HG03103 (cell line): ENCODE measurements around the gene TJP3.

Experiments
- ATAC-seq: cut with Tn5 transposase; IDR thresholded peaks from one replicate; pipeline ENCODE4 v1.9.1; 2021; ENCODE audit warnings: low read depth; ENCODE audit not compliant: unreplicated experiment

TJP3 gene

DNA sequence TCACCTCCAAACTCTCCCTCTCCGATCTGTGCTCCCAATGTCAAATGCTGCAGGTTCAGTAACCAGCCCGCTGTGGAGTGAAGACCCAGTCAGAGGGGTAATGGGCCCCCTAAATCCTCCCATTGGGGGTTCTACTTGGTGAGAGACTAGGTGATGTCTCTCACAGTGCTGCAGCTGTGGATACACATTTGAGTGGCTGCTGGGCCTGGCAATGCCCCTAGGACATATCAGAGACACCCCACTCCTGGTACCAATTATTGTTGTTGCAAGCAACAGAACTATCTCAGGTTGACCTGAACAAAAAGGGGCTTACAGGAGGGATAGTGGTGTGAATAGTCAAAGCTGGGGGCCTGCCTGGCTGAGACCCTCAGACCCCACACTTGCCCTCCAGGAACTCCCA is 73.4 kb downstream of the TJP3 start:
- ATAC-seq: no peak

DNA sequence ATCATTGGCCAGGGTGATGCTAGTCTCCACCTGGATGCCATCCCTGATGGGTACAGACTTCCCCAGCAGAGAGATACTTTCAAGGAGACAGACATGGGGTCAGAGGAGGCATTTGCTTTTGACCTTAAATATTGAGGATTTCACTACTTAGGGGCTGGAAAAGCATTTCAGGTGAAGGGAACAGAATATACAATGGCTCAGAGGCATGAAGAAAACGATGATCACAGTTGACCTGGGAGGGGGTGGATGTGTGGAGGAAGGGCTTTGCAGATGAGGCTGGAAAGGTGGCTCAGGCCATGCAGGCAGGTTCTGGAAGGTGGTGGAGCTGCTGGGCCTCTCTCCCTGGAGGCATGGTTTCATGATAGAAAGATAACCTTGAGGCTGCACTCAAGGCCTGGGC is 74.1 kb downstream of the TJP3 start:
- ATAC-seq: no peak

DNA sequence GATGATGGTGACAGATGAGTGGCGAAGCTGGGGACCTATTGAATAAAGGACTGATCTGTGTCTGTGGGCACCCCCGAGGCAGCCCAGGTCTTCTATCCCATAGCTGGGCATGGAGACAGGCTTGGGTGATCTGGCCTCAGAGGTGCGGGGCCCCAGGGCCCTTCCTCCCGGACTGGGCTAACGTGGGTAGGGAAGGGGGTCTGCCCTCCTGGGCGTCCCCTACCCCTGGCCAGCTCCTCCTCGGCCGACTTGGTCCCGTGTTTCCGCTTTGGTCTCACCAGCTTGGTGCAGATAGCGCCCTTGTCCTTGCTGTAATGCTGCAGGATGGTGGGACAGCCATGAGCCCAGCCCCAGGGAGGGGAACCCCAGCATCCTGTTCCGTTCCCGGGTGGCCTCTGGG is 74.7 kb downstream of the TJP3 start:
- no peak for ATAC-seq

DNA sequence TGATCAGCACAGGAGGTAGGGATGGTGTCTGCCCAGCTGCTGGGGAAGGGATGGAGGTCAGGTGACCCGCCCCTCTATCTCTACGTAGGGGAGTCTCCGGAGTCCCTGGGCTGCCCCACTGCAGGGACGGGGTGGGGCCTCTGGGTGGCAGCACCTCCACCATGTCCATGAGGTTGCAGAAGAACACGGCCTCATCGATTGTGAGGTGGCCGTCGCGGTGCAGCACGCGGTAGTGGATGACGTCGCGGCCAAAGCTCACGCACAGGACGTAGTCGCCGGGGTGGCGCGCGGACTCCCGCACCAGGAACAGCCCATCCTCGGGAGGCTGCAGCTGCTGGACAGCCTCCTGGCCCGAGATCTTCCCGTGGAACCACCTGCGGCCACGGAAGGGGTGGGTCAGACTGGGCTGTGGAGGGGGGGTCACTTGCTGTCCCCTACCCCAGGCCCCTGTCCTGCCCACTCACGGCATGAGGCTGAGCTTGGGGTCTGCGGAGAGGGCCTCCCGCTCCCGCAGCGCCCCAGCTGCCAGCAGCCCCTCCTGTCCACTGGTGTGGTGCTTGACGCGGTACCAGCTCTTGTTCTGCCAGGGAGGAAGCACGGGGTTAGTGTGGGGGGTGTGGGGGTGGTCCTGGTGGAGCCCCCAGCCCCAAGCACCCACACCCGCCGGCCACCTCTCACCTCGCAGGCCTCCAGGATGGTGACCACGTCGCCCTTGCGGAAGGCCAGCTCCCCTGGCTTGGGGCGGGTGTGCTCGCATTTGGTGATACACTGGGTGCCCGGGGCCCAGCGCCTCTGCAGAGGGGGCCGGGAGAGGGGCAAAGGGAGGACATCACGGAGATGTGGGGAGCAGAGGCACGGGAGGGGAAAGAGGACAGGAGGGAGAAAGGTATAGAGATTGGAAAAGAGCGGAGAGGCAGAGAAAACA is 75.7 kb downstream of the TJP3 start:
- ATAC-seq: no peak

DNA sequence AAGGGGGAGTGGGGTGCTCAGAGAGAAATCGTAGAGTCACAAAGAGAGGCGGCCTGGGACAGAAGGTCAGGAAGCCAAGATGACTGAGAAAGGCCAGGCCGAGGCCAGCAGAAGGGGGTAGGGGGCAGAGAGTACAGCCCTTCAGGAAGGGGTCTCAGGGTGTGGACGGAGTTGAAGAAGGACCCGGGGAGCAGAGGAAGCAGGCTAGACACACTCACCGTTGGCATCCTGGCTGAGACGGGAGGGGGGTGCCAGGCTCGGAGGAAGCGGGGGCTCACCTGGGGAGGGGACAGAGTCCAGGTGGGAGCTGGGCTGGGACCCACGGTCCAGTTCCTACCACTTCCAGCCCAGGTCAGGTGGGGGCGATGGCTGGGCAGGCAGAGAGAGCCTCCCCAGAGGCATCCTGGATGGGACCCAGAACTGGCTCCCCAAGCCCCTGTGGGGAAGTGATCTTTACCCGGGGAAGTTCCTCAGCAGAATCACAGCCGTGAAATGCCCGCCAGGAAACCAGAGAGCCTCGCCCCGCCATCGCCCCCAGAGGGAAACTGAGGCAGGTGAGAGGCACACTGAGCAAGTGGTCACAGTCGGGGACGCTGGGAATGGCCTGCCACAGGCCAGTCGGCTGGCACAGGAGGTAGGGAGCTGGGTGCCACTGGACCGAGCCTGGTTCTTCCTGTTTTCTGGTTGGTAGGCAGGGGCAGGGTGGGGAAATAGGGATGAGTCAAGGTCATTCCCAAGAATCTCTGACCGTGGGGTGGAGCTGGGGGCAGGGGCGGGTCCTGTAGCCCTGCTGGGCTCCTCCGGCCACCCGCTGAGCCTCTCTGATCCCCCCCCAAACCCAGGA is 76.6 kb downstream of the TJP3 start:
- no peak for ATAC-seq

DNA sequence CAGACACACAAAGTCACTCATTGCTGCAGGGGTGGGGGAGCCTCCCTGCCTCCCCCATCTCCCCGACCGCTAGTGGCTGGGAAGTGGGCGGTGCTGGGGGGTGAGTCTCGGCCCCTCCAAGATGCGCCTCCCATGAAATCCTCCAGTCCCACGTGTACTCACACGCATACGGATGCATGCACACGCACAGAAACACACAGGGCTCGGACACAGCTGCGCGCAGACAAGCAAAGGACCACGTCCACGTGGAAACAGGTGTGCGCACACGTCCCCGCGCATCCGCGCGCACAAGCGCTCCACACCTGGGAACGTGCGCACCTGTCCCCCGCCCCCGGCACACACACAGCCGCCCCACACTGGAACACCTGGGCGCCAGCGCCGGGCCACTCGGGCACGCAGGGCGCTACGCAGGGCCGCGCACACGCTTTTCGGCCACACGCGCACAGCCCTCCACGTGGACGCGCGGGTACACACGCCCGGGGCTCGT is 77.3 kb downstream of the TJP3 start:
- ATAC-seq: no peak

DNA sequence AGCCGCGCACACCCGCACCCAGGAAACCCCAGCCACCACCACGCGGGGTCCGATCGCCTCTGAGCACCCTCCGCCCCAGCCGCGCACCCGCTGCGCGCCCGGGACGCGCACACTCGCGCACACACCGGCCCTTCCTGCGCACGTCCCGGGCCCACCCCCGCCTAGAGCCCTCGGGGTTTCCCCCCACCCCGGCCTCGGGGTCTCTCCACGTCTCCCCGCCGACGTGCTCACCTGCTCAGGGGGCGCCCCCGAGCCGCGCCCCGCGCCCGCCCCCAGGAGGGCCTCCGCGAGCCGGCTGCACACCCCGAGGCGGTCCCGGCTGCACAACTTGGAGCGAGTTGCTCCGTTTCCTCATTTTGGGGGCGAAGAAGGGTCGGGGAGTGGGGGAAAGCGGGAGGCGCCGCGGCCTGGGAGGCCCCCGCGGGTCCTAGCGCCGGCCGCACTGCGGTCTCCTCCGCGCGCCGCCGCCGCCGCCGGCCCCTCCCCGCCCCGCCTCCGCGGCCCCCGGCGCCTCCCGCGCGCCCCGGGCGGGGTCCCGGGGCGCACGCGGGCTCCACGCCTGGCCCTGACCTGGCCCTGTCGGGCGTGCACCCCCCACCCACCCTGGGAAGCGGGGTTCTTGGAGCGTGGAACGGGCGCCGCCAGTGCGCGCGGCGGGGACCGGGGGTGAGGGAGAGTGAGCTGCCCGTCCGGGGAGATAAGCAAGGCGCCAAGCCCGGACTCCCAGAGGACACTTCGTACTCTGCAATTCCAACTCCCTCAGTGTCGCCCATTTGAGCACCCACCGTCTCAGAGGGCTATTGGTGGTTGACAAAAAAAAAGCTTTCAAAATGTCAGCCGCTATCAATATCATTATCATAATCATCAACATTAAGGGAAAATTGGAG is 78.0 kb downstream of the TJP3 start, which contains the start of gene MATK:
TSS of gene MATK (minus strand) at position 444 of the 887 bp plus-strand sequence. CDS start 1,246 bp downstream, outside the sequence.
- no peak for ATAC-seq

DNA sequence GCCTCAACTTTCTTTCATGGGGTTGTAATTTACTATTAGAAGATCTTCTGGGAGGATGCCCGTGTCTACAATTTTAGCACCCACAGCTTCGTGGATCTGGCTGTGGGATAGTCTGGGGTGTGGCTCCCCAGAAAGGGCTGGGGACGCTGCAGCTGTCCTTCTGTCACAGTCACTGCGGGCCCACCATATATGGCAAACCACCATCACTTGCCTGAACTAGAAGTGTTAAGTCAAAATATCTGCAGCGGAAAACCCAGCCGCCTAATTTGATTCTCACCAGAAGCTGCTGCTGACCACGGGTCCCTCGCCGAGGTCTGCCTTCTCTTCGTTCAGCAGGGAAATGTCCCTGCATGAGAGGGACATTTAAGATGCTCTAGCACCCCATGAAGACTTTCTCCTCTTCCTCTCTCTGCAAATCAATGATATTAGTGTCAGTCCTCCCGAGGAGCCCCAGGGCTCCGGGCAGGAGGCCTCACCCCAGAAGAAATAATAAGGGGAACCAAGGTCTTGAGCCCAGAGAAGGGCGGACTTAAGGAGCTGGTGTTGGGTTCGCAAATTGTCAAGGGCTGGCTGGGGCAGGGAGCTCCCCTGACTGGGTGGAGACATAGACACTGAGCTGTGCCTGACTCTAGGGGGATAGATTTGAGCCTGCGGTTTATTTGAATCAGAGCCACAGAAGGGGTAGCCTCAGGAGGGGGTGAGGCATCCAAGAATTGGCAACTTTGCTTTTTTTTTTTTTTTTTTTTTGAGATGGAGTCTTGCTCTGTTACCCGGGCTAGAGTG is 81.0 kb downstream of the TJP3 start:
- no peak for ATAC-seq

DNA sequence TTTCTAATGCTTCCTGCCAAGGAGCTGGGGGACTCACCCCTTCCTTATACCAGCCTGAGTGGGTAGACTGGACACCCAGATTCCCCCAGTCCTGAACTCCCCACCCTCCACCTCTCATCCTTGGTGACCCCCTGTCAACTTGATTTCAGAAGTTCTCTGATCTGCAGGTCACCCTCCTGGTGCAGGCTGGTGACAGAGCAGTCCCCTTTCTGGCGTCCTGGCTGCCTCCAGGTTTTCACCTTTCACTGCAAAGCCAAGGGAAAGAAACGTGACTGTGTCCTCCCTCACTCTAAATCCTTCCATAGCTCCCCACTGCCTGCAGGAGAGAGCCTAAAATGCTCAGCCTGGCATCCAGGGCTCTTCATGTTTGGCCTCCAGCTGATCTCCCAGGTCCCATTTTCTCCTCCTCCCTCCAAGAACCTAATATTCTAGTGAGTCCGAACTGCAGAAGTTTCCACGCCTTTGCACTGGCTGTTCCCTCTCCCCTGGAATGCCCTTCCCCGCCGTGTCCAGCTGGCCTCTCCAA is 82.1 kb downstream of the TJP3 start:
- no peak for ATAC-seq

DNA sequence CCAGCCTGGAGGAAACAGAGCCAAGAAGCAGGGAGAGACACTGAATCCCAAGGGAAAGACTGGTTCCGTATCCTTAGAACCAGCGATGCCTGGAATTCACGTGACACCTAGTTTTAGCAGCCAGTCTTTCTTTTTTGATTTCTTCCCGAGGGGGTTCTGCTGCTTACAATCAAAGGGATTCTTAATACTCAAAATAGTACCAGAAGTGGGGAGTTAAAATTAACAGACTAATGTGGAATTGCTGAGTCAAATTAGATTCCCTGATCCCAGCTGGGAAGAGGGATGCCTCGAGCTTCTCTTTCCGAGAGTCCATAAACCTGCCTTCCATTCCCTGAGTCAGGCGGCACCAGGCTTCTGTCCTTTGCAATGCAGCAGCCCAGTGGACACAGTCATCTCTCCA is 82.8 kb downstream of the TJP3 start:
- no peak for ATAC-seq

DNA sequence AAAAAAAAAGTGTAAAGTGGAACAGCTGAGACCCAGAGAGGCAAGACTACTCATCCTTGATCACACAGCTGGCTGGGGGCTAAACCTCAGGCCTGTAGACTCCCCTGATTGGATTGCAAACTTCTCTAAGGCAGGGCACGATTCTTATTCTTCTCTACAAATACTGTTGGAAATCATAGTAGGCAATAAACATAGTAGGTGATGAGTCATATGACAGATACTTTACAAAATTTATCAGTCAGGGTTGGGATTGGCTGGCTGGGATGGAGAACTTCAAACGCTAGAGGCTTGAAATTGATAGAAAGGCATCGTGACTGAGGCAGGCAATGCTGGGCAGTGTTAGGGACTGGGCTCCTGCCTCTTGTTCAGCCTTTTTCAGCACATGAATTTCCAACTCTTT is 83.9 kb downstream of the TJP3 start:
- ATAC-seq: no peak

DNA sequence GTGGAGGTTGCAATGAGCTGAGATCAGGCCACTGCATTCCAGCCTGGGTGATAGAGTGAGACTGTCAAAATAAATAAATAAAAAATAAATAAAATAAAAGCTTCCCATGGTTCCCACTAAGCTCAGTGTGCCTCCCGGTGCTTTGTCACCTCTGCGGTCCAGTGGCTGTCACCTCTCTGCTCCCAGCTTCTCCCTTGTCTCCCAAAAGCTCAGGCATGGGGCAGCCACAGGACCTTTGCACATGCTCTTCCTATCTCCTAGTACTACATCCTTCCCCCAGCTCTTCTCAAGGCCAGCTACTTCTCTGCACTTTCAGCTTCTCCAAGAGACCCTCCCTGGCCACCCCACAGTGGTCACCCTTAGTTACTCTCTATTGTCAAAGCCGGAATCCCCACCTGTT is 85.6 kb downstream of the TJP3 start:
- ATAC-seq: no peak

DNA sequence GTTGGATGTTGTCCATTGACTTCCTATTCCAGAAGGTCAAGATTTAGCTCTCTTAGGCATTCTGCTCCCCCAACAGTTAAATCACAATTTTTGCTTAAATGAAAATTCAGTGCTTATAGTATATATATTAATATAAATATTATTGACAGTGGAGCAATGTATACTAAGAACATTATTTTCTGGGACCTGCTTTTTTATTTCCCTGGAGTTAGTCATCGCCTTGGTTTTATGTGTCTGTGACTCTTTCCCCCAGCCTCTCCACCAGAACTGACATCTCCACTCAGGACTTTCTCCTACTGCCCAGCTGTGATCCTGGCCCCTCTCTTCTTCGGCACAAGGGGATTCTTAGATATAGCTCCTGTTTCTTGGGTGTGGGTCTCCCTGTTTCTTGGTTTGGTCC is 88.2 kb downstream of the TJP3 start:
- ATAC-seq: no peak

DNA sequence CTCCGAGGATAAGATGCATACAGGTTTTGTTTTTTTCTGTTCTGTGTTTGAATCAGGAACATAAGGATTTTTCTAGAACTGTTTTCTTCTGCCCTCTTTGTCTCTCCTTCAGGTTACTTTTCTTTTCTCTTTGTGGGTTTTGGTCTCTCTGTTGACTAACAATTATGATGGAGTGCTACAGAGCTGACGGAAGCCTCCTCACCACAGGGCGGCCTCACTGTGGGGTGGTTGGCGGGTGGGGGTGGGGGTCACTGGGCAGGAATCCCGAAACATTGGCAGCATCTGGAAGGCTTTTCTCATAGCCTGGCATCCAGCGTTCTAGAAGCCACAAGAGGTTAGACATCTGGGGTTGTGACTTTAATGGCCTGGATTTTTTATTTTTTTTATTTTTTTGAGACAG is 90.0 kb downstream of the TJP3 start:
- no peak for ATAC-seq
